Ascending aorta (tissue), 2 donors: ENCODE data around the gene ALPL. TPM values are rescaled to one million over a fixed set of nuclear protein-coding genes. Genes with fewer than 3 reads are reported as not detected.

Experiments used
- DNase-seq, 2 donors: peaks; one replicate each; pipeline ENCODE4 v3.0.0-alpha.2; 2019; ENCODE audit warnings: low spot score in 2 of 2
- H3K27ac ChIP-seq, 2 donors: fragments of 200-600 bp; sonication (generic); one replicate each; pipeline ENCODE4 v1.5.1; 2016 to 2017; ENCODE audit warnings: mild to moderate bottlenecking in 1 of 2
- H3K27me3 ChIP-seq: fragments of 200-600 bp; sonication (generic); one replicate; pipeline ENCODE4 v1.5.1; 2017
- H3K36me3 ChIP-seq, 2 donors: fragments of 200-600 bp; sonication (generic); one replicate each; pipeline ENCODE4 v1.5.1; 2016
- H3K4me1 ChIP-seq, 2 donors: fragments of 200-600 bp; sonication (generic); one replicate each; pipeline ENCODE4 v1.5.1; 2016 to 2017; ENCODE audit warnings: mild to moderate bottlenecking in 1 of 2
- H3K4me3 ChIP-seq, 2 donors: fragments of 200-600 bp; sonication (generic); one replicate each; pipeline ENCODE4 v1.5.1; 2016 to 2017; ENCODE audit warnings: mild to moderate bottlenecking in 1 of 2
- H3K9me3 ChIP-seq, 2 donors: fragments of 200-600 bp; sonication (generic); one replicate each; pipeline ENCODE4 v1.5.1; 2016
- CTCF ChIP-seq, 3 experiments: fragments of 200-600 bp in 2 of 3; fragments of 450-650 bp in 1 of 3; sonication (generic) in 2 of 3; IDR thresholded peaks; one replicate each; pipeline ENCODE4 v1.5.1; 2016 to 2019; ENCODE audit warnings: antibody characterized with exemption in 3 of 3, mild to moderate bottlenecking in 1 of 3, moderate library complexity in 1 of 3
- intact Hi-C: fragments of 100-400 bp; cut with DNase I; formaldehyde crosslinking; loops from one replicate; pipeline ENCODE4 v1.15.1; 2023
- total RNA-seq: library from RNA; depleted of rRNA; stranded (reverse); fragments of >200 nt; gene quantifications from one replicate; pipeline ENCODE4 v1.1.0, GENCODE V29; 2016

Gene ALPL
- total RNA-seq, 1 donor from 2014 or later = 35.3 TPM

GRCh38 chr1:21625390-21626190, 116.4 kb downstream of the ALPL start:
- no peak overlapping the region for H3K27ac ChIP-seq

GRCh38 chr1:21626921-21627339, 117.7 kb downstream of the ALPL start:
- Histone ChIP-seq H3K36me3 (no peaks in the 10 kb centered on the region), H3K4me3 (no peak overlapping the region), H3K27ac (no peak overlapping the region), H3K9me3 (no peaks in the 10 kb centered on the region), H3K4me1 (no peaks in the 10 kb centered on the region), H3K27me3 (peaks cover 5% of the 10 kb centered on the region)
- intact Hi-C loops = no loop called here
- no peak for TF ChIP-seq CTCF (IDR thresholded peaks at IDR 0.05)
- no peak for DNase-seq

More at GRCh38 chr1:21625390-21626190, 116.4 kb downstream of the ALPL start:
- DNase-seq = no peak
- H3K27me3 ChIP-seq = peaks cover 5% of the 10 kb centered on the region
- no peak overlapping the region for H3K4me3 ChIP-seq
- no peaks in the 10 kb centered on the region for H3K9me3 ChIP-seq
- intact Hi-C loops = no loop called here
- no peak for TF ChIP-seq CTCF (IDR thresholded peaks at IDR 0.05)
- no peaks in the 10 kb centered on the region for H3K4me1 ChIP-seq
- no peaks in the 10 kb centered on the region for H3K36me3 ChIP-seq

Other genes with a start within 250 kb of the ALPL start
- 336 TPM for gene ECE1, start 219.0 kb upstream of the ALPL start, total RNA-seq
- gene NBPF3, start 69.3 kb upstream of the ALPL start, total RNA-seq = 3.9 TPM
- 0.64 TPM for gene RAP1GAP, start 159.9 kb downstream of the ALPL start, total RNA-seq